Uterus (tissue), 4 donors: ENCODE data around the gene DAB2IP. TPM values are rescaled to one million over a fixed set of nuclear protein-coding genes. Genes with fewer than 3 reads are reported as not detected.
"Not testable (repeated sequence)": the region's sequence is repeated elsewhere in the genome, so short reads cannot be mapped to it uniquely, and the experiment has no call there.

ENCODE experiments used
- DNase-seq, 2 donors: peaks; one replicate each; pipeline ENCODE4 v3.0.0-alpha.2; 2019 to 2020
- H3K27ac ChIP-seq, 2 donors: fragments of 200-600 bp; sonication (generic); 1 replicate in 1 of 2; 2 replicates in 1 of 2; pipeline ENCODE4 v1.5.1; 2016 to 2018
- H3K27me3 ChIP-seq, 2 donors: fragments of 200-600 bp; sonication (generic); one replicate each; pipeline ENCODE4 v1.5.1; 2018 to 2019; ENCODE audit warnings: control low read depth in 1 of 2
- H3K36me3 ChIP-seq, 2 donors: fragments of 200-600 bp; sonication (generic); one replicate each; pipeline ENCODE4 v1.5.1; 2019; ENCODE audit warnings: control low read depth in 1 of 2
- H3K4me1 ChIP-seq, 2 donors: fragments of 200-600 bp; sonication (generic); one replicate each; pipeline ENCODE4 v1.5.1; 2018 to 2019; ENCODE audit warnings: control low read depth in 1 of 2
- H3K4me3 ChIP-seq, 2 donors: fragments of 200-600 bp; sonication (generic); 1 replicate in 1 of 2; 2 replicates in 1 of 2; pipeline ENCODE4 v1.5.1; 2018 to 2019; ENCODE audit warnings: mild to moderate bottlenecking in 1 of 2
- H3K9me3 ChIP-seq, 2 donors: fragments of 200-600 bp; sonication (generic); one replicate each; pipeline ENCODE4 v1.5.1; 2019; ENCODE audit warnings: control low read depth in 1 of 2
- POLR2A ChIP-seq, 2 donors: fragments of 450-650 bp; IDR thresholded peaks; one replicate each; pipeline ENCODE4 v1.6.1; 2016; ENCODE audit warnings: antibody characterized with exemption in 2 of 2, mild to moderate bottlenecking in 1 of 2, moderate library complexity in 1 of 2
- intact Hi-C: fragments of 100-400 bp; cut with DNase I; formaldehyde crosslinking; loops from one replicate; pipeline ENCODE4 v1.15.1; 2023; ENCODE audit warnings: low total_unique reads
- total RNA-seq, 4 donors: library from RNA; depleted of rRNA in 3 of 4; stranded (reverse); fragments of >200 nt in 3 of 4; gene quantifications; one replicate each; pipeline versions ENCODE4 v1.1.0 to v1.2.4, GENCODE V29; 2014 to 2023
- TF ChIP-seq, protein P1 (sequence below), 4 experiments: fragments of 200-600 bp in 2 of 4; fragments of 450-650 bp in 2 of 4; sonication (generic) in 2 of 4; IDR thresholded peaks; one replicate each; pipeline ENCODE4 v1.5.1; 2016 to 2019; ENCODE audit warnings: antibody characterized with exemption in 4 of 4, mild to moderate bottlenecking in 2 of 4, moderate library complexity in 1 of 4
- donor health status: DM: yes; HTN: yes; CAD: no.

The DAB2IP gene
- total RNA-seq, 4 donors from 2014 or later, result 22.0 to 139 (median 31.6) TPM

GRCh38 chr9:121786998-121787422 lies 135.6 kb downstream of the DAB2IP start:
- H3K36me3 ChIP-seq, result no peaks in the 10 kb centered on the region
- H3K4me1 ChIP-seq, result no peaks in the 10 kb centered on the region
- no peak overlapping the region for H3K27ac ChIP-seq
- no peak overlapping the region for H3K4me3 ChIP-seq
- intact Hi-C loops, result no loop called here
- TF ChIP-seq POLR2A (IDR thresholded peaks at IDR 0.05), result no peak
- TF ChIP-seq, protein P1, sequence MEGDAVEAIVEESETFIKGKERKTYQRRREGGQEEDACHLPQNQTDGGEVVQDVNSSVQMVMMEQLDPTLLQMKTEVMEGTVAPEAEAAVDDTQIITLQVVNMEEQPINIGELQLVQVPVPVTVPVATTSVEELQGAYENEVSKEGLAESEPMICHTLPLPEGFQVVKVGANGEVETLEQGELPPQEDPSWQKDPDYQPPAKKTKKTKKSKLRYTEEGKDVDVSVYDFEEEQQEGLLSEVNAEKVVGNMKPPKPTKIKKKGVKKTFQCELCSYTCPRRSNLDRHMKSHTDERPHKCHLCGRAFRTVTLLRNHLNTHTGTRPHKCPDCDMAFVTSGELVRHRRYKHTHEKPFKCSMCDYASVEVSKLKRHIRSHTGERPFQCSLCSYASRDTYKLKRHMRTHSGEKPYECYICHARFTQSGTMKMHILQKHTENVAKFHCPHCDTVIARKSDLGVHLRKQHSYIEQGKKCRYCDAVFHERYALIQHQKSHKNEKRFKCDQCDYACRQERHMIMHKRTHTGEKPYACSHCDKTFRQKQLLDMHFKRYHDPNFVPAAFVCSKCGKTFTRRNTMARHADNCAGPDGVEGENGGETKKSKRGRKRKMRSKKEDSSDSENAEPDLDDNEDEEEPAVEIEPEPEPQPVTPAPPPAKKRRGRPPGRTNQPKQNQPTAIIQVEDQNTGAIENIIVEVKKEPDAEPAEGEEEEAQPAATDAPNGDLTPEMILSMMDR (IDR thresholded peaks at IDR 0.05), result no peak
- no peaks in the 10 kb centered on the region for H3K27me3 ChIP-seq
- no peaks in the 10 kb centered on the region for H3K9me3 ChIP-seq
- DNase-seq, result no peak

GRCh38 chr9:121788686-121789366 lies 137.4 kb downstream of the DAB2IP start:
- H3K9me3 ChIP-seq, result no peaks in the 10 kb centered on the region
- no peak for DNase-seq
- no peaks in the 10 kb centered on the region for H3K4me1 ChIP-seq
- H3K27ac ChIP-seq, result no peak overlapping the region
- no peak for TF ChIP-seq POLR2A (IDR thresholded peaks at IDR 0.05)
- TF ChIP-seq, protein P1 (IDR thresholded peaks at IDR 0.05), result no peak
- H3K4me3 ChIP-seq, result no peak overlapping the region
- no peaks in the 10 kb centered on the region for H3K36me3 ChIP-seq
- intact Hi-C loops, result no loop called here
- no peaks in the 10 kb centered on the region for H3K27me3 ChIP-seq

GRCh38 chr9:121790841-121791240 lies 139.4 kb downstream of the DAB2IP start:
- H3K4me1 ChIP-seq, result no peaks in the 10 kb centered on the region
- intact Hi-C loops, result no loop called here
- no peaks in the 10 kb centered on the region for H3K27me3 ChIP-seq
- H3K4me3 ChIP-seq, result no peak overlapping the region
- H3K9me3 ChIP-seq, result no peaks in the 10 kb centered on the region
- no peak overlapping the region for H3K27ac ChIP-seq
- TF ChIP-seq, protein P1 (IDR thresholded peaks at IDR 0.05), result no peak
- TF ChIP-seq POLR2A (IDR thresholded peaks at IDR 0.05), result no peak
- DNase-seq, result no peak
- H3K36me3 ChIP-seq, result no peaks in the 10 kb centered on the region

DNA sequence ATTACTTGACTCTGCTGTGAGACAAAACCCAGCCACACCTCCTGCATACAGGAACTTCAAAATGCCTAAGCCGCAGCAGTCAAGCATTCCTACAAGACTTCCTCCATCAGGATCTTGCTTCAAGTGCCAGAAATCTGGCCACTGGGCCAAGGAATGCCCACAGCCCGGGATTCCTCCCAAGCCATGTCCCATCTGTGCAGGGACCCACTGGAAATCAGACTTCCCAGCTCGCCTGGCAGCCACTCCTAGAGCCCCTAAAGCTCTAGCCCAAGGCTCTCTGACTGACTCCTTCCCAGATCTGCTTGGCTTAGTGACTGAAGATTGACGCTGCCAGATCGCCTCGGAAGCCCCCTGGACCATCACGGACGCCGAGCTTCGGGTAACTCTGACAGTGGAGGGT lies 141.0 kb downstream of the DAB2IP start:
- intact Hi-C loops, DNase-seq: not testable (repeated sequence)

GRCh38 chr9:121794334-121794733 lies 142.9 kb downstream of the DAB2IP start:
- intact Hi-C loops, H3K9me3 ChIP-seq, H3K4me1 ChIP-seq, H3K27me3 ChIP-seq, H3K36me3 ChIP-seq, H3K4me3 ChIP-seq, DNase-seq: not testable (repeated sequence)
- peak overlapping the region in 1 of 2 donors; percentile 37 for H3K27ac ChIP-seq

More for the DNA sequence above, 141.0 kb downstream of the DAB2IP start:
- H3K27ac ChIP-seq, H3K4me1 ChIP-seq, H3K9me3 ChIP-seq, H3K36me3 ChIP-seq, H3K27me3 ChIP-seq, H3K4me3 ChIP-seq: not testable (repeated sequence)

- TF ChIP-seq, protein P1 (IDR thresholded peaks at IDR 0.05), result no peak
- no peak for TF ChIP-seq POLR2A (IDR thresholded peaks at IDR 0.05)
- no peaks in the 10 kb centered on the region for H3K4me1 ChIP-seq
- H3K27ac ChIP-seq, result peak overlapping the region; percentile 59 to 64
Measured at GRCh38 chr9:121797081-121797480, 145.6 kb downstream of the DAB2IP start.

More at GRCh38 chr9:121797081-121797480, 145.6 kb downstream of the DAB2IP start:
- Histone ChIP-seq H3K9me3 (no peaks in the 10 kb centered on the region), H3K36me3 (no peaks in the 10 kb centered on the region), H3K27me3 (no peaks in the 10 kb centered on the region), H3K4me3 (no peak overlapping the region)
- DNase-seq, result peak in 1 of 2 donors; percentile 76
- intact Hi-C loops, result no loop called here
